Measurements from ENCODE around the gene TMEM187.
A peak's percentile ranks its signal among the peaks of the same experiment; 100 is the strongest.

Gene TMEM187

DNA sequence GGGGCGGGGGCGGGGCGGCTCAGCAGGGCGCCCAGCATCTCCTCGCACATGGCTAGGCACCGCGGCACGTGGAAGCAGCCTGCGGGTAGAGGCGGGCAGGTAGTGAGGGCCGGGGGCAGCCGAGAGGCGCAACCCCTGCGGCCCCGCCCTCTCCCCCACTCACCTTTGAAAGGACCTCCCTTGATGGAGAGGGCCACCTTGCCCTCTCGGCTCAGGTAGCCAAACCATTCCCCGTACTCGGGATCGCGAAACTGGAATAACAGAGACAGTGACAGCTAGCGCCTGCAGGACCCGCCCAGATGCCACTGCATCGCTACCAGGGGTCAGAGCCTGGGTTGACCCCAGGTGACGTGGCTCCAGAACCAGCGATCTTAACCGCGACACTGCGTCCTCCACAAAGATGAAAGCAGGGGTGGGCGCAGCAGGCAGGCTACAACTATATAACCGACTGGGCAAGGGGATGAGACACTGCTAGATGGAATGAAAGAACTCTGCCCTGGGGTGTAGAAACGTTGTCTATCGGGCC is 37.2 kb upstream of the TMEM187 start:
- DNase-seq = no peak

DNA sequence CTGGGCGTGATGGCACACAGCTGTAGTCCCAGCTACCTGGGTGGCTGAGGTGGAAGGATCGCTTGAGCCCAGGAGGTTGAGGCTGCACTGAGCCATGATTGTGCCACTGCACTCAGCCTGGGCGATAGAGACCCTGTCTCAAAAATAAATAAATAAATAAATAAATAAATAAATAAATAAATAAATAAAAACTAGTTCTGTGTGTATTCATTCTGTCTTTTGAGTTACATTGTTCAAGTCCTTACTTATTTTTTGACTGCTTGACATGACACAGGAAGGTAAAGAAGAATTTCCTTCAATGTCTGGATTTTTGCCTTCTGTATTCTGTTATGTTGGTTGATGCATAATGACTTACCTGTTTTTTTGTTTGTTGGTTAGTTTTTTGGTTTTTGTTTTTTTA is 35.5 kb upstream of the TMEM187 start:
- no peak for DNase-seq

DNA sequence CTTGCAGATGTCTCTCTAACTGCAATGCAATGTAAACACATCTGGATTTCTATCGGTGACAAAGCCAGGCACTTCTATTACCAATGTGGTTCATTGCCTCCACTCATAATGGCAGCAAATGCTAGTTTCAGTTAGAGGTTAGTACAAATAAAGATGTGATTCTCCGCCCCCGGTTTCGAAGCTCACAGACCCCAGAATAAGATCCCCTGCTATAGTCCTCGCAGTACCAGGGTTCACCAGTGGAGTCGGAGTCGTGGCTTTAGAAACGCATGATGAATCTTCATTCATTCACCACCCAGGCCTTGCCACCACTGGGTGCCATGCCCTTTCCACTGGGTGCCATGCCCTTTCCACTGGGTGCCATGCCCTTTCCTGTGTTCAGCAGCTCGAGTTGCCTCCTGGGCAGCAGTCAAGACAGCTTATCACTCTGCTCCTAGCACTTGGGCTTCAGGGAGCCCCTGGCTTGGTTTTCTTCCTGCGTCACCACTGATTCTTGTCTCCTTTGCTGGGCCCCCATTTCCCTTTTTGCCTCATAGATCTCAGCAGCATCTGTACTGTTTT is 34.2 kb upstream of the TMEM187 start:
- DNase-seq = no peak

DNA sequence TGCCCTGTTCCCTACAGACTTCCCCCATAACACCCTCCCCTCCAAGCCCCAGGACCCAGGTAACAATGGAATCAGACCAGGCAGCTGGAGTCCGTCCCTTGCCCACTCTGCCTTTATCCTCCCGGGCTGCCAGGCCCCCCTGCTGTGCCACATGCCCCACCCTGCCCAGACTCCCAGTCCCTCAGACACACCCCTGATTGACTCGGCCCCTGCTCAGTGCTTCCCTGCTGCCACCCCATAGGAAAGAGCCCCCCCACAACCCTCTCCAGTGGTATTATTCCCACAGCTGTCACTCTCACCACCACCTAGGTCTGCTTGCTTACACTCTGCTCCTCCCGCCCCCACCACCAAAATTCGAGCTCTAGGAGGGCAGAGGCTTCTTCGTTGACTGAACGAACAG is 33.0 kb upstream of the TMEM187 start:
- no peak for DNase-seq

DNA sequence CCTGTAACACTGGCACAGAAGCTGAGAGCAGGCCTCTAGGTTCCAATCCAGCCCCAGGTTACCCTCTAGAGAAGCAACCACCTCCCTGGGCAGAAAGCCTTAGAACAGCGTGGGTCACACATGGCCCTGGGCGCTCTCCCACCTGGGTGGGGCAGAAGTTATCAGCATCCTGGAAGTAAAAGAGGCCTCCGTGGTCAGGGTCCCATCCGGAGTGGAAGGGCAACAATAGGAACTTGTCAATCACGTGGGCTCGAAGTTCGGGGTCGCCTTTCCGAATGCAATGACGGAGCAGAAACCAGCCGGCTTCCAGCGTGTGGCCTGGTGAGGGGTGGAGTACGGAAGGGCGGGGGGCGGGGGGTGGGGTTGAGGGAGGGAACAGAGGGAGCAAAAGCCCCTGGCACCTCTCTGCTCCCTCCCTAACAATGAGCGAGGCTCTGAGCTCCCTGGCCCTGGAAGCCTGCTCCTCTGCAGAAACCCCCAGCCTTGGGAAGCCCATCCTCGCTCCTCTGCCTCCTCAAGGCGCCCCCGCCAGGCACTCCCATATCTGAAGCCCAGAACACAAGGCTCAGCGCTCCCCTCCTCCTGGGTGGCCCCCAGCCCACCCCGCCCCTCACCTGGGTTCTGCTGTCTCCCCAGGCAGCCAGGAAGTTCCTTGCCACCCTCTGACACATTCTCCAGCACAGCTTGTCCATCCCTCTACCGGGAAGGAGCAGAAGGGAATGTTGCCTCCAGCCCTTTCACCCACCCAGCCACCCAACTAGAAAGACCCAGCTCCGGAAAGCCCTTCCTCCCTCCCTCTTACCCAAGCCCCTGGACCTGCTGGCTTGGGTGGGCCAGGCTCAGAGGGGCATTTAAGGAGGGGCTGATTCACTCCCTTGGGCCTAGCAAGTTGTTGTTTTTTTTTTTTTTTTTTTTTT is 31.0 kb upstream of the TMEM187 start:
- DNase-seq = no peak

DNA sequence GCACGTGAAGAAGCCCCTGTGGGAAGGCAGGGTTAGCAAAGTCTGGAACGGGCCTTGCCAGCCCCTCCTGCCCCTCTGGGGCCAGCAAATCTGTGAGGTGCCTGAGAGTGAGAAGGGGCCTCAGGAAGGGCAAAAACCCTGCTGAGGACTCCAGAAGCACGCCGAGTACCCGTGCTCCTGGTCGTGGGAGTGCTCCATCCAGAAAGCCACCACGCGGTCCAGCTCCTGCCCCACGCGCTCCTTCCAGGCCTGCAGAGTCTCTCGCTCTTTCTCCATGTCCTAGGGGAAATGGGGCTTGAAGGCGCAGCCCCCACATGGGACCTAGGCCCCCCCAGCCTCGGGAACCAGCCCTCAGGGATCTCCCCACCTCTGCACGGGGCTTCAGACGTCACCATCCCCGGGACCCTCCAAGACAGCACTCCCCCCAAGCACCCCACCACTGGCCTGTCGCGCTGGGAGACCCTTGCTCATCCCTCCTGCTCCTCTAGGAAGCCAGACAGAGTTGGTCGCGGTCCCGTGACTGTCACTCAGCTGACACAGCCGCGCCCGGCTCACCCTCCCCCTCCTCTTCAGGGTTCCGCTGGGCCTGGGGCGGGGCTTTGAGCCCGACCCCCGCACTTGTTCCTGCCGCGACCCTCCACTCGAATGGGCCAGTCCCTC is 28.3 kb upstream of the TMEM187 start, which contains the start of gene RENBP:
TSS of gene RENBP (minus strand) at position 504 of the 660 bp plus-strand sequence. CDS start at position 471, 33 bp downstream.
- peak; percentile 44 for DNase-seq

DNA sequence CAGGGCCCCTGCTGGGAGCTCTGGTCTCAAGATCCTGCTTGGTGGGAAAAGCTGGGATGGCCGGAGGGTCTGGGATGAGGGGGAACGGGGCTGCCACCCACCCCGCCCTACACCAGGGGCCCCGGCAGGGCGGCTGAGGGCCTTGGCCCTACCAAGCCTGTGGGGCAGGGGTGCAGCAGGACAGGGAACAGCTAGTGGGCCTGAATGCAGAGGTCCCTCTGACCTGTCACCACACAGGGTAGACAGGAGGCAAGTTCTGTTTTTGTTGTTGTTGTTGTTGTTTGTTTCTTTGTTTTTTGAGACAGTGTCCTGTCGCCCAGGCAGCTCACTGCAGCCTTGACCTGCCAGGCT is 27.8 kb upstream of the TMEM187 start:
- DNase-seq = no peak

DNA sequence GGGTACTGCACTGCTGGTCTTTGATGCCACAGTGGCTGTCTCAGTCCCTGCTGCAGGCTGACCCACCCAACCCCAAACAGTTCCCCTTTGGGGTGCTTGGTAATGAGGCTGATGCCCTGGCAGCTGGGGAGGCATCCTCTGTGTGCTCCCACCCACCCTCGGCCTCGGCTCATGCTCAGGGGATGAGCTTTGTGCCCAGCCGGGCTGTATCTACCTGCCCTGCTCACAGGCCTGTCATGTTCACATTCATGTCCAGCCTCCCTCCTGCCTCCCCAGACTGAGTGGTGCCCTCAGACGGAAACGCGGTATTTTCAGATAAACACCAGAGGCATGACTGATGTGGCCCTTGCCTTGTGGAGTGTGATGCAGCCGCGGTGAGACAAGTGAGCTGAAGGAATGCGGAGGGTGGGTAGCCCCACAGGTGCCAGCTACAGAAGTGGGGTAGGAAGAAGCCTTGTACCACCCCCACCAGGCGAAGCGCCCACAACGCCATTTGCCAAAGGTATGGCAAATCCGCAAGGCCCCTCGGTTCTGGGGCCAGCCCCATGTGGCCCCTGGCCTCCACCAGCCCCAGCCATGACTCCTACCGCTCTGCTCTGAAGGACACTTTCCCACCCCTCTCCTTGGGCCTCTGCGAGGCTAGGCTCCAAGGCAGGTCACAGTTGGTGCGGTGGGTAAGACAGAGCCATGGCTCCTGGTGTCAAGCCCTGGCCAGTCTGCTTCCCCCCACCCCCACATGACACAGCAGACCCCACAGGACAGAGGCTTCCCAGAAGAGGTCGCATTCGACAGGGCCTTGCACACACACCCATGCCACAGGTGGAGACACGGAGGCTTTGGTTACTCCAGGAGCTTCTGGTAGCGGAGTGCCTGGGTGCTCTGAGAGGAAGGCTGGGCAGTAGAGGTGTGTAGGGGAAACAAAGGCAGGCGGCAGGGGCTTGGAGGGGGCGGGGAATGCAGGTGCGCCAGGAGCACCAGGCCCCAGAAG is 26.3 kb upstream of the TMEM187 start:
- DNase-seq = no peak

DNA sequence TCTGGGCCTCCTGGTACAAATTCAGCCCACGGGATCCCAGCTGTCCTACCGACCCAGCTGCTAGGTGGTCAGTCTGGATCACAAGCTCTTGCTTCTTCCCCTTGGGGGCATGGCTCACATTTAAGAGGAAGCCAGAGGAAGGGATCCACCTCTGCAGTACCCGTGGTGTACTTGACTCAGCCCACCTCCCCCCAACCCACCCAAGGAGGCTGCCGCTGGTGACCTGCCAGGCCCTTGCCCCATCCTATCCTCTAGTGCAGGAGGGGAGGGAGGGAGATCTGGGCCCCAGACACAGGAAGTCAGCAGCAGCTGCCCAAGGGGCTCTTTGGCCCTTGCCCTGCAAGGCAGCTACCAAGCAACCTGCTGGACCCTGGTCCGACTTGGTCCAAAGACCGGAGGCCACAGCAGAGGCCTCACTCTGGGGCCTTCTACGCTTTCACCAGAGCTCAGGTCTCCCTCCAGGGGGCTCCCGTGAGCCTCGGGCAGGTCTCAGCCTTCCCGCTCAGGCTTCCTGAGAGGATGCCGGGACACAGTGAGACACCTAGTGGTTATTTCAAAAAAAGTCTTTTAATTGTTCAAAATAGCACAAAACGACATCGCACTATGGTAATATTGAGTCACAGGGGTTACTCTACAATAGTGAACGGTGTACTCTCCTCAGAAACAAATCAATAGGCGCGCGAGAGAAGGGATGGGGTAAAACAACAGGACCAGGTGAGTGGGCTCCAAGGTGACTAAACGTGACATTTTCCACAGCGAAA is 25.4 kb upstream of the TMEM187 start:
- DNase-seq = peak; percentile 78

DNA sequence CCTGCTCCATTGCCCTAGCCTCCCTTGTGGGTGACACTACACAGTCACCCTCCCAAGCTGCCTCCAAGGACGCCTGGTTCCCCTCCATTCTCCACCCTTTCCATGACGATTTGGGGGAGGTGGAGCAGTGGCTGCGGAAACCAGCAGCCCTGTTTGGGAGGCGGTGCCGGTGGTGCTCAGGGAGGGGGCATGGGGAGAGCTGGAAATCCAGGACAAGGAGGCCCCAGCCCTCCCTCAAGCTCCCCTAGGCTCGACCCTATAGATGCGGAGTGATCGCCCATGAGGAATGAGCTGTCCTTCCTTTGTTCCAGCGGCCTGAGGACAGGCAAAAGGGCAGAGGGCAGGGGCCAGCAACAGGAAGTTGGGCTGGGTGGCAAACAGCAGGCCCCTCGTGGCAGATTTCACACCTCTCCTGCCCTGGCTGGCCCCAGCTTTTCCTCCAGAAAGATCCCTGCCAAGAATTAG is 24.5 kb upstream of the TMEM187 start:
- DNase-seq = no peak

DNA sequence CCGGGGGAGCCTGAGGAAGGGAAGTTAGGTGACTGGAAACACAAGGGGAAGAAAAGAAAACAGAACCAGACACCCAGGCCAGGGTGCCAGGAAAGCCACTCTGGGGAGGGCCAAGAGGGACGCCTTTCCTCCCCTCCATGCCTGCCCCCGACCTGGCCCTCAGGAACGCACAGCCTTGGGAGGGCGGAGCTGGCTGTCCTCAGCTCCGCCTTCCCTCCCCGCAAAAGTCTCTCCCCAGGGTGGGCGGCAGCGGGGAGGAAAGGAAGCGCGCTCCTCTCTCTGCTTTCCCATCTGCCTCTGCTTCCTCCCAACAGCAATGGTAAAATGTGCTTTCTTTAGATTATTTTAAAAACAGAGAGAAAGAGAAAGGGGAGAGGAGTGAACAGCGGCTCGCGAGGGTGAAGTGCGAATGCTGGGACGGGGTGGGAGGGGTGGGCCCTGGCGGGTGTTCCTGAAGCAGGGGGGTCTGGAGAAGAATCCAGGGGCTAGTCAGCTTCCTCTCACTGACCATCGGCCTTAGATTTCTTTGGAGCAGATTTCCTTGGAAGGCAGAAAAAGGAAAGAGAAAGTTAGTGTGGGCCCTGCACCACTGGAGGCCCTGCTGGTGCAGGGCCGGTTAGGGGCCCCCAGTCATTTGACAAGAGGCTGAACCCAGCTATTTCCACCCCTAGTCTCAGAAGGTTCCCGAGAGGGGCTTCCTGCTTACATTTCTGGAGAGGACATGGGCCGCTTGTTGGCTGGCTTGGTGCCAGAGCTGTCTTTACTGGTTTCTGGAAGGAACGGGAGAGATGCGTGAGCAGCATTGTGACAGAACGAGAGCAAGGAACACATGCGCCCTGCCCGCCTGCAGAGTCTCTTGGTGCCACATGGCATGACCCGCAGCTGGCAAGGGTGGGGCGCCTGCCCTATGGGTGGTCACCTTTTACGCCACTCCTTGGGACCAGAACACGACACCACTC is 23.4 kb upstream of the TMEM187 start:
- DNase-seq = no peak

DNA sequence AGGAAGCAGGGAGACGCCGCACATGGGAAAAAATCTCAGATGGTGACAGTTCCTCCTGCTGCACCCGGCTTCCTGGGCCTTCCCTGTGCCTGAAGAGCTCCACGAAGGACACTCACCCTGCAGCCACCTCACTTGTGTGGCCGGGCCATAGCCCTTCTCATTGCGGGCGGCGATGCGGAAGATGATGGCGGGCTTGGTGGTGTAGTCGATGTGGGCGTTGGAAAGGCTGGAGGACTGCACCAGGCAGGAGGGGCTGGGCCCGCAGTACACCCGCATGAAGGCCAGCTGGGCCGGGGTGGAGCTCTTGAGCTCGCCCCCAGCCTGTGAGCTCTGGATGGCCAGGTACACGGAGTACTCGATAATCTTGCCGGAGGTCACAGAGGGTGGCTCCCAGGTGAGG is 22.4 kb upstream of the TMEM187 start:
- DNase-seq = no peak

DNA sequence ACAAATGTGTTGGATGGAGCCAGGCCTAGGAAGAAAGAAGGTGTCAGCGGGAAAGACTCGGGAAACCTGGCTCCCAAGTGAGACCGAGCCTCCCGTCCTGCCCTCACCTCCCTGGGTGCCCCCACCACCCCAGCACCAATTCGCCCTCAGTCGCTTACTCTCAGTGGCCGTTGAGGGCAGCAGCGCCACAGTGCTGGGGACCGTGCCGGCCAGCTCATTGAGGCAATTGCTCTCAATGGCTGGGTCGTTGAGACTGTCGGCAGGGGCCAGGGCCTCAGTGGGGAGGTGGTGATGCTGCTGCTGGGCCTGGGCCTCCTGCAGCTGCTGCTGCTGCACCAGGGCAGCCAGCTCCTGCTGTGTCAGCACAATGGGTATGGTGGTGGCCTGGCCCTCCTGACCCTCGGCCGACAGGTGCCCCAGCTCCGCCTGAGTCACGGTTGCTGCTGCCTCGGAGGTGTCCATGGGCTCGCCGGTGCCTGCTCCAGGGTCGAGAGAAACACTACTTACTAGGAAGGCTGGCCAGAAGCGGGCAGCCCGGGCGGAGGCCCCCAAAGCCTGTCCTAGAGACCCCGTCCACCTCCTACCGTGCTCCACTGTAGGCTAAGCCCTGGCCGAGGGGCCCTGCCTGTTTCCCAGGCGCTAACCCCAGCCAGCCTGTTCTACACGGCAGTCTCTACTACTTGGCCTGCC is 20.7 kb upstream of the TMEM187 start:
- no peak for DNase-seq

DNA sequence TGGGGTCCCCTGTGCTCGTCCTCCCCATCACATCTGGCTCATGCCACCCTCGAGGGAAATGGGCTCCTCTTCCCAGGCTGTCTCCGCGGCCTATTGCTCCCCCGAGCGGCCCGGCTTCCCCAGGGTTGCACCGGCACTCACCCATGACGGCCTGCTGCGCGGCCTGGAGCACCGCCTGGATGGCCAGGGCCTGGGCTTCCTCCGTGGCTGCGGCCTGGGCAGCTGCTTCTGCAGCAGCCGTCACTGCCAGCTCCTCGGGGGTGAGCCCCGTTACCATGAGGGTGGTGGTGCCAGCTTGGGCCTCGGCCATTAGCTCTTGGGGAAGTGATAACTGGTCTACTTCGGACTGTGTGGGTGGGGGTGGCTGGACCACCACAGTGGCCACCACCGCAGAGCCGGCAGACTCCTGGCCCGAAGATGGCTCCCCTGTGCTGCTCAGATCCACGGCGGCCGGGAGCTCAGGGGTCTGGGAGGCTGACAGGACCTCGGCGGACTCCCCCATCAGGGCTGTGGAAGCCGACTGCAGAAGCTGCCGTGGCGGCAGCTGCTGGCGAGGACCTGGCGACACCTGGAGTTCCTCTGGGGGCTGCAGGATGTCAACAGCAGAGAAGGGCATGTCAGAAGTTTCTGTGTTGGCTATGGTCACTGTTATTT is 20.1 kb upstream of the TMEM187 start:
- DNase-seq = no peak

DNA sequence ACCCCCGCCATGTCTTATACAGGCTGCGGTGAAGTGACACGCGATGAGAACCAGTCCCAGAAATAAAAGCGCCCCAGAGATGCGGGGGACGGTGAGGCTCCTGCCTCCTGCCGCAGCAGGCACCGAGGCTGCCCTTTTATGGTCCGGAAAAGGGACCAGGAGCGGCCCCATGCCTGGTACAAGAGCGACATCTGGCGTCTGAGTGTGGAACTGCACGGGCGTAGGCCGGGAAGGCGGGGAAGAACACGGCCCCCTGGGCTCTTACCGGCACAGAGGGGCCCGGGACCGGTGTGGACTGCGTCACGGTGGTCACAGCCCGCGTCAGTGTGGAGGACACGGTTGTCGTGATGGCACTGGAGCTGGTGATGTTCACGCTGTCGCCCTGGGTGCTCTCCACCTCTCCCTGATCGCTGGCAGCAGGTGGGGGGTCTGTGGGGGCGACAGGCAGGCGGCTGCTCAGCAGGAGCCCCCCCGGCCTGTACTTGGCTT is 19.2 kb upstream of the TMEM187 start:
- peak; percentile 83 for DNase-seq

DNA sequence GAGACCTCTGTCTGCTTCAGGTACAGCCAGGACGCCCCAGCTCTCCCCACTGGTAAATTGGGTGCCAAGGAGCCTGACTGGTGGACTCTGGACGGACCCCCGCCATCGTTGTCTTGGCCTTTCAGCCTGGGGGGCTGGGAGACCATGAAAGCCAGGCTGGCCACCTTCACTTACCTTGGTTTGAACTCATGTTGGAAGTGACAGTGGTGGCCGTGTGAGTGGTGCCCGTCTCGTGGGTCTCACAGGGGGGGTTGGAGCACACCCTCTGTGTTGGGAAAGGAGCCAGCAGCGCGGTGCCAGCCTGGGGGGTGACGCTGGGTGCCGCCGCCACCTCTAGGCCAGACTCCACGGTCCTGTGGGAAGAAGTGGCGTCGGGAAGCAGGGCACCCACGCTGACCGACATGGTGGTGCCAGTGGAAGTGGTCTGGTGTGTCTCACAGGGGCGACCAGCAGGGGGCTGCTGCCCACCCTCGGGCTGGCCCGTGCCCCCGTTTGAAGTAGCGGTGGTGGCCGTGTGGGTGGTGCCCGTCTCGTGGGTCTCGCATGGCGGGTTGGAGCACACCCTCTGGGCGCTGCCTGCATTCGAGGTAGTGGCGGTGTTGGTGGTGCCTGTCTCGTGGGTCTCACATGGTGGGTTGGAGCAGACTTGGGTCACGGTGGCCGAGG is 18.5 kb upstream of the TMEM187 start:
- DNase-seq = no peak

DNA sequence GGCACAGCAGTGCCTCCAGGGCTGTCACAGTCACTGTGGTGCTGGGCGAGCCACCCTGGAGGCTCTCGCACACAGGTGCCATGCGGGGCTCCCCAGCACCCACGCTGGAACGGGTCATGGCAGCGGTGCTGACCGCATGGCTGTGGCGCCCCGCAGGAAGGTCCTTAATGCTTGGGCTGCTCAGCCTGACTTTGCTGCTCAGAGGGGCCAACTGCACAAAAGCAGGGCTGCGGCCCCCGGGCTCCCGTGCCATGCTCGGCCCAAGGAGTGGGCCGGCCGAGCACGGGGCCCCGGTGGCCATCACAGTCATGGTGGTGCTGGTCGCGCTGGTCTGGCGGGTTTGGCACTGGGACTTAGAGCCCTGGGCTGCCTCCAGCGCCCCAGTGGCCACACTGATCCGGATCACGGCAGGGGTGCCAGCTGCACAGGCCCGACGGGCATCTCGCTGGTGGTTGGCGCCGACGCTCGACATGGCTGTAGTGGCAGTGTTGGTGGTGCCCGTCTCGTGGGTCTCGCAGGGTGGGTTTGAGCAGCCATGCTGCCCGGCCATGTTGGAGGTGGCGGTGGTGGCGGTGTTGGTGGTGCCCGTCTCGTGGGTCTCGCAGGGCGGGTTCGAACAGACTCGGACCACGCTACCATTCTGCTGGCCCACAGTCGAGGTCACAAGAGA is 17.9 kb upstream of the TMEM187 start:
- no peak for DNase-seq

DNA sequence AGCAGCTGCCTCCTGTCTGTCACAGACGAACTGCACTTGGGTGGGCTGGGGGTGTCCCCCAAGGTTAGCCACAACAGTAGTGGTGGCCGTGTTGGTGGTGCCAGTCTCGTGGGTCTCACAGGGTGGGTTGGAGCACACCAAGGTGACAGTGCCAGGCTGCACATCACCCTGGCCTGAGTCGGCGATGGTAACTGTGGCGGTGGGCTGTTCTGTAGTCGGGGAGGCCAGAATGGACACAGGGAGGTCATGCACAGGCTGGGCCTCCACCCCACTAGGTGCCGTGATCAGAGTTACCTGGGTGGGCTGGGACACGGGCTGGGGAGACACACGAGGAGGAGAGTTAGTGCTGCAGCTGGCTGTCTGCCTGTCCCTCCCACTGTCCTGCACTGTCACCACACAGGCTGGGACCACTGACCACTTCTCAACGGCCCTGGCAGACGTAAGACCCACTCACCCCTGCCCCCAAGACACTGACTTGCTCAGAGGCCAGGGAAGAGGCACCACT is 17.3 kb upstream of the TMEM187 start:
- no peak for DNase-seq
